Epithelial cell of esophagus (primary cell): ENCODE measurements around the gene EFS.

Source experiments
- DNase-seq: peaks from one replicate; pipeline ENCODE4 v3.0.0; 2010; ENCODE audit warnings: low read depth
- H3K4me3 ChIP-seq: 2 replicates; pipeline ENCODE4 v1.5.1; 2011; ENCODE audit warnings: mild to moderate bottlenecking, low read length, control low read depth
- CTCF ChIP-seq: IDR thresholded peaks from 2 replicates; pipeline ENCODE4 v1.5.1; 2011; ENCODE audit warnings: low read depth, mild to moderate bottlenecking, low read length, control low read depth, inconsistent platforms; ENCODE audit not compliant: insufficient read depth; ENCODE audit errors: missing control alignments

EFS gene

DNA sequence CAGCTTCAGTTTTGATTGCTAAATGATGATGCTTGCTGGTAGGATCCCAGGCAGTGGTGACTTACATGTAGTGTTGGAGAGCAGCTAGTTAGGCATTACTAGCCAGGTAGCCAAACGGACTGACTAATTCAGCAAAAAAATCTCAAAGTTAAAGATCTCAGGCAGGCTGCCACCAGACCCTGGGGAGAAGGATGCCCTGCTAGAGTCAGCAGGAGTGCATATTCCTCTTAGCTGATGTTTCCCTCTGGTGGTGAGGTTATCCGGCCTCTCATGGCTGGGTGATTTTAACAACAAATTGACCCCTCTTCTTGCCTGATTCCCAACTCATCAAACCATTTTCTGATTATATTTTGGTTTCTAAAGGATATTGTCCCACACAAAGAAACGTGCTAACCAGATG, 2.8 kb downstream of the EFS start:
- TF ChIP-seq CTCF, result no peak
- no peak for DNase-seq
- no peak overlapping the region for H3K4me3 ChIP-seq

DNA sequence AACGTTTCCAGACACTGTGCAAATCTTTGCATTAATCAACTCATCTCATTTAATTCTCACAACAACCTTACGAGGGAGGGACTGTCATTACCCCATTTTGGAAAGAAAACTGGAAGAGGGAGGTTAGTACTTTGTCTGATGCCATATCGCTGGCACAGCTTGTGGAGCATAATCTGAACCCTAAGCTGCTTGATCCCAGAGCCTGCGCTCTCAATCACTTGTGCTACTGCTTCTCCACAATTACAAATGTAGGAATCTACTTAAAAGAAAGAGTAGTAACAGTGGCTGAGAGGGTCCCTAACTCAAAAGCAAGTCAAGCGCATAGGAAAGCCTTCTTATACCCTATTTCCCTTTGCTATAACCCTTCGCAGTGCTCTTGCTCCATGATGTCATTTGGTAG, 3.2 kb downstream of the EFS start:
- TF ChIP-seq CTCF, result no peak
- no peak overlapping the region for H3K4me3 ChIP-seq
- DNase-seq, result no peak

GRCh38 chr14:23361320-23361719, 3.7 kb downstream of the EFS start:
- no peak for DNase-seq
- H3K4me3 ChIP-seq, result no peak overlapping the region
- TF ChIP-seq CTCF, result no peak

- H3K4me3 ChIP-seq, result no peak overlapping the region
- TF ChIP-seq CTCF, result no peak
- DNase-seq, result no peak
Measured at GRCh38 chr14:23360496-23360895, 4.5 kb downstream of the EFS start.

GRCh38 chr14:23359722-23360447, 5.1 kb downstream of the EFS start:
- no peak for DNase-seq
- H3K4me3 ChIP-seq, result no peak overlapping the region
- no peak for TF ChIP-seq CTCF

GRCh38 chr14:23359167-23359626, 5.8 kb downstream of the EFS start:
- no peak for DNase-seq
- no peak for TF ChIP-seq CTCF
- H3K4me3 ChIP-seq, result no peak overlapping the region

- DNase-seq, result no peak
- no peak overlapping the region for H3K4me3 ChIP-seq
Measured at GRCh38 chr14:23358553-23359166, 6.3 kb downstream of the EFS start.

More at GRCh38 chr14:23358553-23359166, 6.3 kb downstream of the EFS start:
- TF ChIP-seq CTCF, result no peak
